PC-3 (cell line): Measurements from ENCODE around the gene MCL1.

Experiments used
- EZH2 ChIP-seq: fragments of 300-600 bp; sonication (generic); IDR thresholded peaks from one replicate; pipeline ENCODE4 v1.6.1; 2017; ENCODE audit warnings: antibody characterized with exemption, mild to moderate bottlenecking, low read length; ENCODE audit not compliant: unreplicated experiment
- TF ChIP-seq, protein P1 (sequence below): fragments of 300-600 bp; sonication (generic); conservative IDR thresholded peaks from 2 replicates; pipeline ENCODE4 v1.5.1; 2017; ENCODE audit warnings: antibody characterized with exemption, low read depth, mild to moderate bottlenecking, low read length

DNA sequence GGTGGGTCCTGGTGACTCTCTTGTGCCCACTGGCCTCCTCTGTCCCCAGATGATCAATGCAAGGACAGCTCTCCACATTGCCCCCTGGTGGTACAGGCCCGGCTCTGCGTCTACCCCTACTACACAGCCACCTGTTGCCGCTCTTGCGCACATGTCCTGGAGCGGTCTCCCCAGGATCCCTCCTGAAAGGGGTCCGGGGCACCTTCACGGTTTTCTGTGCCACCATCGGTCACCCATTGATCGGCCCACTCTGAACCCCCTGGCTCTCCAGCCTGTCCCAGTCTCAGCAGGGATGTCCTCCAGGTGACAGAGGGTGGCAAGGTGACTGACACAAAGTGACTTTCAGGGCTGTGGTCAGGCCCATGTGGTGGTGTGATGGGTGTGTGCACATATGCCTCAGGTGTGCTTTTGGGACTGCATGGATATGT is 19.4 kb downstream of the MCL1 start:
- TF ChIP-seq, protein P1, sequence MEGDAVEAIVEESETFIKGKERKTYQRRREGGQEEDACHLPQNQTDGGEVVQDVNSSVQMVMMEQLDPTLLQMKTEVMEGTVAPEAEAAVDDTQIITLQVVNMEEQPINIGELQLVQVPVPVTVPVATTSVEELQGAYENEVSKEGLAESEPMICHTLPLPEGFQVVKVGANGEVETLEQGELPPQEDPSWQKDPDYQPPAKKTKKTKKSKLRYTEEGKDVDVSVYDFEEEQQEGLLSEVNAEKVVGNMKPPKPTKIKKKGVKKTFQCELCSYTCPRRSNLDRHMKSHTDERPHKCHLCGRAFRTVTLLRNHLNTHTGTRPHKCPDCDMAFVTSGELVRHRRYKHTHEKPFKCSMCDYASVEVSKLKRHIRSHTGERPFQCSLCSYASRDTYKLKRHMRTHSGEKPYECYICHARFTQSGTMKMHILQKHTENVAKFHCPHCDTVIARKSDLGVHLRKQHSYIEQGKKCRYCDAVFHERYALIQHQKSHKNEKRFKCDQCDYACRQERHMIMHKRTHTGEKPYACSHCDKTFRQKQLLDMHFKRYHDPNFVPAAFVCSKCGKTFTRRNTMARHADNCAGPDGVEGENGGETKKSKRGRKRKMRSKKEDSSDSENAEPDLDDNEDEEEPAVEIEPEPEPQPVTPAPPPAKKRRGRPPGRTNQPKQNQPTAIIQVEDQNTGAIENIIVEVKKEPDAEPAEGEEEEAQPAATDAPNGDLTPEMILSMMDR, result peak; percentile 97
- no peak for TF ChIP-seq EZH2
